ENCODE measurements around the gene RFX1. TPM values are rescaled to one million over a fixed set of nuclear protein-coding genes. Genes with fewer than 3 reads are reported as not detected.
A peak's percentile ranks its signal among the peaks of the same experiment; 100 is the strongest.
"Not testable (repeated sequence)": the region's sequence is repeated elsewhere in the genome, so short reads cannot be mapped to it uniquely, and the experiment has no call there.

The RFX1 gene
- 8.3 TPM for total RNA-seq

GRCh38 chr19:14006085-14006765 lies at the start of gene RFX1:
Gene RFX1, minus strand, starts transcription at chr19:14006320. Its CDS starts 12,477 bp downstream, at chr19:13993843.
- ATAC-seq, result peak; percentile 89

- ATAC-seq, result no peak
Observed at GRCh38 chr19:14055396-14055795, 49.3 kb upstream of the RFX1 start.

- ATAC-seq, result no peak
Observed at GRCh38 chr19:14054721-14055120, 48.6 kb upstream of the RFX1 start.

GRCh38 chr19:14054099-14054498 lies 48.0 kb upstream of the RFX1 start:
- ATAC-seq, result no peak

- ATAC-seq, result peak; percentile 10
Observed at GRCh38 chr19:14053500-14053899, 47.4 kb upstream of the RFX1 start.

- no peak for ATAC-seq
Observed at GRCh38 chr19:14053032-14053431, 46.9 kb upstream of the RFX1 start.

- no peak for ATAC-seq
Observed at GRCh38 chr19:14052470-14052869, 46.4 kb upstream of the RFX1 start.

- ATAC-seq, result no peak
Observed at GRCh38 chr19:14051980-14052379, 45.9 kb upstream of the RFX1 start.

GRCh38 chr19:14050961-14051360 lies 44.8 kb upstream of the RFX1 start:
- not testable (repeated sequence) for ATAC-seq

- ATAC-seq, result no peak
Observed at GRCh38 chr19:14050512-14050911, 44.4 kb upstream of the RFX1 start.

GRCh38 chr19:14048443-14049153 lies 42.5 kb upstream of the RFX1 start:
- ATAC-seq, result peak; percentile 73

GRCh38 chr19:14047866-14048265 lies 41.7 kb upstream of the RFX1 start:
- not testable (repeated sequence) for ATAC-seq

GRCh38 chr19:14042659-14043608 lies 36.8 kb upstream of the RFX1 start:
- ATAC-seq, result peak; percentile 49

GRCh38 chr19:14039181-14039580 lies 33.1 kb upstream of the RFX1 start:
- no peak for ATAC-seq

- ATAC-seq, result no peak
Observed at GRCh38 chr19:14035706-14036105, 29.6 kb upstream of the RFX1 start.

GRCh38 chr19:14035159-14035558 lies 29.0 kb upstream of the RFX1 start:
- not testable (repeated sequence) for ATAC-seq

GRCh38 chr19:14033946-14034345 lies 27.8 kb upstream of the RFX1 start:
- ATAC-seq, result no peak

GRCh38 chr19:14031719-14032480 lies 25.8 kb upstream of the RFX1 start, which contains the start of gene IL27RA:
Gene IL27RA, plus strand, starts transcription at chr19:14031762. Its CDS starts 111 bp downstream, at chr19:14031873.
- ATAC-seq, result peak; percentile 68

GRCh38 chr19:14030997-14031718 lies 25.0 kb upstream of the RFX1 start:
- peak; percentile 25 for ATAC-seq

- no peak for ATAC-seq
Observed at GRCh38 chr19:14028901-14029300, 22.8 kb upstream of the RFX1 start.

GRCh38 chr19:14027856-14028450 lies 21.8 kb upstream of the RFX1 start, which contains the start of gene RLN3:
Gene RLN3, plus strand, starts transcription at chr19:14028148. Its CDS starts 57 bp downstream, at chr19:14028205.
- ATAC-seq, result no peak
